Fibroblast of upper back skin (primary cell): ENCODE data around the gene PITX1.

Experiments used
- DNase-seq: peaks from one replicate; pipeline ENCODE4 v3.0.0-alpha.2; 2013

Gene PITX1

DNA sequence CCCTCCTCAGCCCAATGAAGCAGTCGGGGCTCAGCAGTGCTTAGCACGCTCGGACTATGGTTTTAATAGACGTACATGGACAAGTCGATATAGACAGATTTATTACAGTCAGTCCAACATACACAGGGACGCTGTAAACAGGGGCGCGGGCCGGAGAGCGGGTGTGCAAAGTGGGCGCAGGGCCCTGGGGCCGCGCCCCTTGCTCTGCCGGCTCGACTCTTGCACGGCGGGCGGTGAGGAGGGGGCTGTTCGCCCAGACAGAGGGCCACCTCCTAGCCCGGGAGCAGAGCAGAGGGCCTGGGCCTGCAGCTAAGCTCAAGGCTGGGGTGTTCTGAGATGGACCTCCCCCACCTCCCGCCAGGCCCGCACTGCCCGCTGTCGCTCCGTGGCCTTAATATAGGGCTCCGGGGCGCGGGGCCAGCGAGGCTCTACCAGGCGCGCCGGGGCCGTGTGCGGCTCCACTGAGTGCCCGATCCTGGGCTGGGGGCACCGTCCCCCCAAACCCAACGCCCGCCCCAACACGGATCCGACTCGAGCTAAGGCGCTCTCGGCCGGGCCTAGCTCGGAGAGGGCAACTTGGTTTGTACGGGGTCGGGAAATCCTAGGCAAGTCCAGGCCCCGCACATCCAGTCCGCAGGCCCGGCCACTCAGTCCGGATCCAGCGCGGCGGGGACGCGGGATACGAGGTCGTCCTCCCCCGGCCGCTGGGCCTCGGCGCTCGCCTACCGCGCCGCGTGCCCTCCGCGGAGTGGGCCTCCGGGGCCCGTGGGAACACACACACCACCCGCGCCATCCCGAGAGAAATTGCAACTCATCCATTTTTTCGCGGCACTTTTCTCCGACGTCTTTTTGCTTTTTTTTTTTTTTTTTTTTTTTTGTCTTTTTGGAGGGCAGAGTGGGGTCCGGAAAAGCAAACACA, 6.1 kb downstream of the PITX1 start:
- no peak for DNase-seq

DNA sequence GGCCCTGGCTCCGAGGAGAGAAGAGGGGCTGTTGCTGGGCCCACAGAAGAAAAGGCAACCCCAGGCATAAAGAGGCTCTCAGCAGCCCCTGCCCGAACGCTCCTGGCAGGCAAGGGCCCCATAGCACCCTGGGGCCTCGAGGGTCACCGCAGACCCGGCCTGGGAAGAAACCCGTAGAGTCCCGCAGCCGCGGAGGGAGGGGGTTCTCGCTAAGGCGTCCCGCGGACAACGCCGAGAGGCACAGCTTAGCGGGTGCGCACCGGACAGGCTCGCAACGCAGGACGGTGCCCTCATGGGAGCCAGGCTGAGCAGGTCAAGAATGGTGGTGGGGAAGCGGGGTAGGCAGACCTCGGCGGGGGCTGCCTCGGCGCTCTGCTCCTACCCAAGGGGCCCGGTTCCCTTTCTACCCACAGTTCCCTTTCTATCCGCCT, 6.7 kb downstream of the PITX1 start:
- no peak for DNase-seq

DNA sequence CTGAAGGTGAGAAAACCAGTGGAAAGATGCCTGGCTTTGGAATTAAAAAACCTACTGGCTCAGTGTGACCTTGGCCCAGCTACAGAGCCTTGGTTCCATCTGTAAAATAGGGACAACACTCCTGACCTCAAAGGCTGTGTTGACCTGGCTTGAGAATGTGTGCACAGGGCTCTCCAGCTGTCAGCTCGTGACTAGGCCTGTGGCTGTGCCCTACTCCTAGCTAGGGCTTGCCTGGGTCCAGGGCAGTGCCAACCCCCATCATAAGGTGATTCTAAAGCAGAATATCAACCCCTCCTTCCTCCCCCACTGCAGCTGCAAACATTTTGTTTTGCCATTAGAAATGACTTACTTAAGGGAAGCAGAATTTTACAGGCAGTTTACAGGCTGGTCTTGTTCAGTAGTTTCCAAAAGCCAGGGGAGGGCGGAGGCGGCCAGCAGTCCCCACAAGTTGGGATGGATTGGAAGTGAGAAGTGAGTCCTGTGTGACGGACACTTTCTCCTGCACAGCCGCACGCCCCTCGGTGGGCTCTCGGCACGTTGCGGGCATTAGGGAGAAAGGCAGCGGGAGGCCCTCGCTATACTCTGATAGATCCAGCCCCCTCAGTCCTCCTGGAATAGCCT, 7.3 kb downstream of the PITX1 start:
- no peak for DNase-seq

DNA sequence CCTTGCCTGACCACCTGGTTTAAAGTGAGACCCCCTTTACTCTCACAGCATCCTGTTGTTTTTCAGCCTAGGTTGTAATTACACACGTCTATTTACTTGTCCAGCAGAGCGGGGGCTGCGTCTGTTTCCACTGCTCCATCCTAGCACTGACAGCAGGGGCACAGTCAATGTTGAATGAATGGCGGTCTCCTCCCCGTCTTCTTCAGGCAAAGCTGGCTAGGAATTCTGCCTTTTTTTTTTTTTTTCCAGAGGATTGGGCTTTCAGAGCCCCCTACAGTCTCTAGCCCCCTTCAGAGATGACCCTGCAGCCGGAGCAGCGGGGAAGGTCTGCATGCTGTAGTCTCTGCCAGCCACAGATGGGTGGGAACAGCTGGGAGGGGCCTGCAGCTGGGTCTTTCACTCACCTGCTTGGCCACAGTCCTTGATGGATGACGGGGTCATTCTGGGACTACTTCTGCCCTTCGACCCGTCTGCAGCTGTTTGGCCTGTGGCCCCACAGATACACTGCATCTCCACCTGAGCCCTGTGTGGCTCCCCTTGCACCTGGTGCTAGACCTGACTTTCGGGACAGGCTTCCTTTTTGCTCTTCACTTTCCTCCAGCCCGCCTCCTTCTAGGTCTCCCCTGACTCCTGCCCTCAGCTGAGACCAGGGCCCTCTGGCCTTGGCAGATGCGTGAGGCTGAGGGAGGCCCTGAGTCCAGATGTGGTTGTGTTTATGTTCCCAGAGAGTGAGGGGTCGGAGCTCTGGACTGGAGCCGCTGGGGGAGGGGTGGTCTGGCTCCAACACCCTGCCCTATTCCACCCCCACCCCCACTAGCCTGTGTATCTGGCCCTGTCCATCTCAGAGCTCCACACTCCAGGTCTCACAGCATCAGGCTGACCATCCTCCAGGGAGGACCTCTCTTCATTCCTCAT, 8.0 kb downstream of the PITX1 start:
- DNase-seq: no peak

DNA sequence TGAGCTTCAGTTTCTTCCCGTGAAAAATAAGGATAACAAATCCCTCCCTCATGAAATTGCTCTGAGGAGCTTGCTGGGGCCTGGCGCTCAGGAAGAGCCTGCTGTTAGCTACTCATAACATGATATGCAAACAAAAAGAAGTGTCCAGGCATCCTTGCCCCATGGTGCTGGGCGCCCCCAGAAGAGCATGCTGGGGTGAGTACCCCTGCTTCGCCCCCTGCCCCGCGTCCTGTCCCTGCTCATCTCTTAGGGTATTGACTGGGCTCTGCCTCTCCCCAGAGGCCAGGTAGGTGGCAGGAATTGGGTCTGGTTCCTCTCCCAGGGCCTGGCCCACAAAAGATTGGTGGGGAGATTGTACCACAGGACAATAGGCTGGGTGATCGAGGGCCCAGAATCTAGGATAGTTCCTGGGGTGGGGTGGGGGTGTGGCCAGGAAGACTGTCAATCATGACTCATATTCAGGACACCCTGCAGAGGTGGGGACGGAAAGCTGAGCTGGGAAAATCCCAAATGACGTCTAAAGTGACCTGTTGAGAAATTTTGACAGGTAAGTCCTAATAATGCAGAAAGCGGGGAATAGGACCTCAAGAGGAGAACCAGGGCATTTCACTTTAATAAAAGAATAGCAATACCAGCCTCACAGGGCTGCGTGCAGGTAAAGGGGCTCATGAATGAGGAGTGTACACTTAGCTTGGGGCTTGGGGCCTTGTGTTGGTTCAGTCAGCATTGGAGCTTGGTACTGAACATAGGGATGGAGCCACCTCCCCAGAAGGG, 8.9 kb downstream of the PITX1 start:
- DNase-seq: no peak

DNA sequence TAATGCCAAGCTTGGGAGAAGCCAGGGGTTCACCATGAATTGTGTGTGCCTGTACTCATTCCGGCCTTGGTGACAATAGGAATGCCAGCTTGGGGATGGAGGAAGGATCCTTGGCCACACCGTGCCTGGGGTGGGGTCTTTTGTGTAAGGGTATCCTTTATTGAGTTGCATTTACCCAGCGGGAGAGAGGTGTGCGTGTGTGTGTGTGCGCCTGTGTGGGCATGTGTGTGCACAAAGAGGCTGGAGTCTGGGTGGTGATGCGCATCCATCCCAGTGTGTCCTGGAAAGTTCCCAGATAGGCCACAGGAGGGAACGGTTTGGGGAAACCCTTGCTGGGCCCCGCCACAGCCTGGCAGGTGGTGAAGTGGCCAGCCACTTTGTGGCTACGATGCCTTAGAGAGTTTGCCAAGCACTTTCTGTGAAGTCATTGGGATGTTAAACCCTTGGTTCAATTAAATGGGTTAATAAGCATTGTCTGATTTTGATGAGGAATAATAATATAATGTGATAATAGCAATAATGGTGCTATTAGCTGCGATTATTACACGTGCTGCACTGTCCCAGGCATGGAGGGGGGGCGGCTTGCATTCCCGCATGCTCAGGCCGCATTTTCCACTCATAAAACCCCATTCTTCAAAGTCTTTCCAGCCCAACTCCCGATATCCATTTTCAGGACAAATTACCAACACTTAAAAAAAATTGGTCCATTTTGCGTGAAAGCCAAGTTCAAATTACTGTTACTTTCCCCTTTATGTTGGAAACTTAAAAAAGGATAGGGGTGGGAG, 13.7 kb downstream of the PITX1 start:
- DNase-seq: no peak

DNA sequence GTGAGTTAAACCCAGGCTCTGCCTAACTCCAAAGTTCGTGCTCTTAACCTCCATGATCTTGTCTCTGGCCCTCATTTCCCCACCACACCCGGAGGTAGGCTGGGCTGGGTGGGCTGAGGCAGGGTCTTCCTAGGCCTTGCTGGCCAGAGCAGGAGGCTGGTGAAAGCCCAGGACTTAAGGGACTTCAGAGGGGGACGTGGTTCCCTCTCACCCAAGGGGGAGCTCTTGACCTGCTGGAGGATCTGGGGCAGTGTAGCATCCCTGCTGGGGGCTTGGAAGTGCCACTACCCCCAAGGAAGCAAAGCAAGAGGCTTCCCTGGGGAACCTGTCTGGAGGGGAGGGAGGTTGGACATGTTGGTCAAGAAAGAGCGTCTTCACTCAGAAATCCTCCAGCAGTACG, 14.7 kb downstream of the PITX1 start:
- DNase-seq: no peak

DNA sequence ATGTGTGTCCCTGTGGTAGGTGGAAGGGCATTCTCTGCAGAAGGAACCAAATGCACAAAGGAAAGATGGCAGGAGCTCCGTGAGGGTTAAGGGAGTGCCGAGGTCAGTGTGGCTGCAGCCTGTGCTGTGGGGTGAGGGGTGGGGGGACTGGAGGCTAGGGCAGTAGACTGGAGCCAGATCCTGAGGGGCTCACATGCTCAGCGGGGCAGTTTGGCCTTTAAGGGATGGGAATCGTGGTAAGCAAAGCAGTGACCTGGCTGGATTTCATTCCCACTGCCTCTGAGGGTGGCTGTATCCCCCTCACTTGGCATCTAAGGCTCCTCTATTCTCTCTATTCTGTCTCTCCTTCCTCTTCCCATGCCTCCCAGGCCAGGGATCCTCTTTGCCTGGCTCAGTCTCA, 15.6 kb downstream of the PITX1 start:
- no peak for DNase-seq

DNA sequence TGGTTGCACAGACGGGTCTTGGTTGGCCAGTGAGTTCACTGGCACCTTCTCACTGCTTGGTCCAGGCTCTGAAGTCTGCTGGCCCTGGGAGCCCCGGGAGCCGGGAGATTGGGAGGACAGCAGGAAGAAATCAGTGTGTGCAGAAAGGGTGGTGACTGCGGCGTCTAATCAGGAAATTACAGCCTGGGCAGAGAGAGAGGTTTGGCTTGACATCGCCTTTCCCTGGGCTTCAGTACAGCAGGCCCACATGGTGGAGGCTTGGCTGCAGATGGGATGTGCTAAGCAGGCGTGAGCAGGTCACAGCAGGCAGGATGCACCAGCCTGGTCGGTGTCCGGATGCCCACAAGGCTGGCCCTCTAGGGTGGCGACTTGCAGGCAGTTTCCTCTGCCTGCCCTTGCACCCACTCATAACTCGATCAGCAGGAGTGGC, 17.2 kb downstream of the PITX1 start:
- no peak for DNase-seq

DNA sequence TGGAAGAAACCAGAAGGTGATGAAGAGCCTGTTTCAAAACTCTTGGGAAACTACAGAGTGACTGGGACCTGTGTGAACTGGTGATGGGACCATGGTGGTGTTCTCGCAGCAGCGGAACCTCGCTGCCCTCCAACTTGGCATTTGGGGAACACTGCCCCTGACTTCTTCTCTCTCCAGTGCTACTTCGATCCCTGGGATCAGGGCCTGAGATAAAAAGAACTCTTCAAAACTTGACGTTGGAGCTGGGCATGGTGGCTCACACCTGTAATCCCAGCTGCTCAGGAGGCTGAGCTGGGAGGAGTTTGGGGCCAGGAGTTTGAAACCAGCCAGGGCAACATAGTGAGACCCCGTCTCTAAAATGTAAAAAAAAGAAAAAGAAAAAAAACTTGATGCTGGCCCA, 18.1 kb downstream of the PITX1 start:
- no peak for DNase-seq

DNA sequence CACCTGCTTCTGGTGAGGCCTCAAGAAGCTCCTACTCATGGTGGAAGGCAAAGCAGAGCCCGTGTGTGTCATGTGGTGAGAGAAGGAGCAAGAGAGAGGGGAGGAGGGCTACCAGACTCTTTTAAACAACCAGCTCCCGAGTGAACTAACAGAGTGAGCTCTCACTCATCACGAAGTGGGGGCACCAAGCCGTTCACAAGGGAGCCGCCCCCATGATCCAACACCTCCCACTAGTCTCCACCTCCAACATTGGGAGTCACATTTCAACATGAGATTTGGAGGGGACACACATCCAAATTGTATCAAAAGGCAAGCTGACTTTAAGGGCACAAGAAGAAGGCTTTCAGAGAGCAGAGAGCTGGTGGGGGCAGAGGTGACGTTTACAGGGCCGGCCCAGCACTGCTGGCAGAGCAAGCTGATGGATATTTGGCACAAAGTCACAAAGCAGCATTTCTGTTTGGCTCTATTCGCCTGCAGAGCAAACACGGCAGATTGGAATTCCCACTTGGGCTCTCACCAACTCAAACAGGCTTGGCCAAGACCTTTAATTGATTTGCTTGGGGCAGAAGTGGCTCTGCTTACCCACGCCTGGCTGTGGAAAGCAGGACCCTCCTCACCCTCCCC, 20.0 kb downstream of the PITX1 start:
- DNase-seq: no peak

DNA sequence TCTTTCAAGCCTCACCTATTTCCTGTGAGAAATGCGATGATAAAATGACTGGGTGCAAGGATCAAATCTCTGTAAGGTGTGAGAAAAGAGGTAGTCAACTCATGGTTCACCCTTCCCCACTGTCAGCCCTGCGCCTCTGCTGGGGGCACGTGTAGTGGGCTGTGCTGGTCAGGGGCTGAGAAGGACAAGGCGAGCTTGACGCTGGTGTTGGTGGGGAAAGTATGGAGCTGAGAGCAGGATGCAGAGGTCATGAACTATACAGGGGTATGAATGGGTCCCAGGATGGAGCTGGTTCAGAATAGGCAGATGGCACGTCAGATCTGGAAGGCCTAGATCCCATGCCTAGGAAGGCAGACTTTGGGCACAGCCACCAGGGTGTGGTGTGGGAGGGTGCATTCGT, 20.6 kb downstream of the PITX1 start:
- DNase-seq: no peak

DNA sequence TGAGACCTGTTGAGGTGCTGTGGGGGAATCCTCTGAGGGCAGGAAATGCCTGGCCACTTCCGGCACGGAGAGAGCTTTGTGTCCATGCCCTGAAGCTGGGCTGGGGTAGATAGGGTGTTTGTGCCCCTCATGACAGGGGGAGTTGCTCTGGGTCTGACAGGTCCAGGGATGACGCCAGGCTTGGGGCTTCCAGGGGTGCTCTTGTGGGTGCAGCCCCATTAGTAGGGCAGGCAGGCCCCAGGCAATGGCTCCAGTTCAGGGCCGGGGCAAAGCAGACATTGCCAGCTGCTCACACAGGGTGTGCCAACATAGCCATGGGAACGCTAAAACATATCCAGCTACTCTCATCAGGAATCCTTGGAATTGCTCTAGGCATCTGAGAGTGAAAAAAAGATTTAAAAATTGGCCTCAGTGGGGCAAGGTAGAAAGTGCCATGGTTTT, 21.1 kb downstream of the PITX1 start:
- no peak for DNase-seq

DNA sequence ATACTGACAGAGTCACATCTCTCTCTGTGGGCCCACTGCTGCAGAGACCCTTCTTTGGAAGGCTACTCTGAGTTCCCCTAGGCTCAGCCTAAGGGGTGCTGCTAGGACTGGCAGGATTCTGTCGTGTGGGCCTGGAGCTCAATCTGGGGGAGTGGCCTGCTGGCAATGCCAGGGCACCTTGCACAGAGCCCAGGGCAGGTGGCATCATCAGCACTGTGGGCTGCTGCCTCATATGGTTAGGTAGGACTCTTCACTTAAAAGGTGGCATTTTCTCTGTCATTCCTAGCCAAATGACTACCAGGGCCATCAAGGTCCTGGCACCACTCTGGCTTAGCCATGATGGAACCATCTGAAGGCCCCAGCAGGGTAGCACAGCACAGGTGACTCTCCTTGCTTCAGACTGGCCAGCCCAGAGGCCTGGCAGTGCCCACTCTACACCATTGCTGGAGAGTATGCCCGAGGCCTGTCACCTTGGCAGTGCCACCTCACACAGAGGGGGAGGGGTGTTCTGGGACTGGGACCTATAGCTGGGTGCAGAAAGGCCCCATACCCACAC, 21.9 kb downstream of the PITX1 start:
- DNase-seq: no peak

DNA sequence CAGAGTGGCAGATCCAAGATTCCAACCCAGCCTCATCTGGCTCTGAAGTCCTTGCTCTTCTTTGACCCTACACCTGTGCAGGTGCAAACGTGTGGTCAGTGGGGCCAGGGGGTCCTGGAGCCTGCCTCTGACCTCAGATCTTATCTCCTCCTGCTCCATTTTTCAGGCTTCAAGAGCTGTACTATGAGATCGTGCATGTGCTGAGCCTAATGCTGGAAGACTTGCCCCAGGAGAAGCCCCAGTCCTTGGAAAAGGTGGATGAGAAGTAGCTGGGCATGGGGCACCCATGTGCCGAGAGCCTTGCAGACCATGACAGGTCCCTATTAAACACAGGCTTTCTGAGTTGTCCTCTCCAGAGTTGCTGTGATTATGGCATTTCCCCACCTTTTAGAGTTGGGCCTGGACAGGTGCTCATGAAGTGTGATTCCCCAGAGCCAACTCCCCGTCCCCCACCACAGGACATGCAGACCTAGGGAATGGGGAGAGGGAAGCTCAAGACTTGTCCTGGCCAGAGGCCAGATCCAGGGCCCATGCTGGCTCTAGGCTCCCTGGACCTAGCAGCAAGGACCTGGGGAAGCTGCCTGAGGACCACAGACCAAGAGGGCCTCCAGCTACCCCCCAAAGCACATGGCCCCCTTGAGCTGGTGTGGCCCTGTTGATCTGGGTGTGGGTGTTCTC, 22.5 kb downstream of the PITX1 start:
- DNase-seq: no peak

DNA sequence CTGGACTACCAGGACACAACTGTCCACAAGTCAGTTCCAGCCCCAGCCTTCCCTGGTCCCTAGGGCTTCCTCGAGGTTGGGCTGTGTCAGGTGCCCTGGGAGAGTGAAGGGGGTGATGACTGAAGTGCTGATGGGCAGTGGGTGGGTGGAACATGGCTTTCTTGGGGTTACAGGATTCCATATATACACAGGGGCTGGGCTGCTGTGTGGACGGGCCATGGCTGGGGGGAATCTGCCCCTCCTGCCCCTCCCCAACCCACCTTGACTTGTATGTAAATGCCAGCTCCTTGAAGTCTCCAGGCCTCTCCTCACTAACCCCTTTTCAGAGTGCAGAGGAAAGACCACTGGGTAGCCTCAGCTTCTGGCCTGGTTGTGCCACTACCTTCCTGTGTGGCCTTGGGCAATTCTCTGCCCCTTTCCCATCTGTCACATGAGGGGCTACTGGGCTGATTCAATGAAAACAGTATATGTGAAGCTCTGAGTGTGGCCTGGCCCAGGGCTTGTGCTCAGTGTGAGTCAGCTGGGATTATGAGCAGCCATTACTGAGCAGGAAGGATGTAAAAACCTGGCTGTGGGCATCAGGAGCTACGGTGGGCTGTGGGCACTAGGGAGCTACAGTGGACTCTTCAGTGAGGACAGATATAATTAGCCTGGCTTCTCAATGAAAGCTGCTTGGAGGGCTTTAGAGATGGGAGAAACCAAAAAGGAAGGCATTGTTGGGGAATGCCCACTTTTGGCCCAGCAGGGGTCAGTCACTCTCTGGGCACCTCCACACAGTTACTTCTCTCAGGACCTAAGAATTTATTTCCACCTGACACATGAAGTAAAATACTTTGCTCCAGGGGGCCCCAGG, 23.3 kb downstream of the PITX1 start:
- DNase-seq: no peak

DNA sequence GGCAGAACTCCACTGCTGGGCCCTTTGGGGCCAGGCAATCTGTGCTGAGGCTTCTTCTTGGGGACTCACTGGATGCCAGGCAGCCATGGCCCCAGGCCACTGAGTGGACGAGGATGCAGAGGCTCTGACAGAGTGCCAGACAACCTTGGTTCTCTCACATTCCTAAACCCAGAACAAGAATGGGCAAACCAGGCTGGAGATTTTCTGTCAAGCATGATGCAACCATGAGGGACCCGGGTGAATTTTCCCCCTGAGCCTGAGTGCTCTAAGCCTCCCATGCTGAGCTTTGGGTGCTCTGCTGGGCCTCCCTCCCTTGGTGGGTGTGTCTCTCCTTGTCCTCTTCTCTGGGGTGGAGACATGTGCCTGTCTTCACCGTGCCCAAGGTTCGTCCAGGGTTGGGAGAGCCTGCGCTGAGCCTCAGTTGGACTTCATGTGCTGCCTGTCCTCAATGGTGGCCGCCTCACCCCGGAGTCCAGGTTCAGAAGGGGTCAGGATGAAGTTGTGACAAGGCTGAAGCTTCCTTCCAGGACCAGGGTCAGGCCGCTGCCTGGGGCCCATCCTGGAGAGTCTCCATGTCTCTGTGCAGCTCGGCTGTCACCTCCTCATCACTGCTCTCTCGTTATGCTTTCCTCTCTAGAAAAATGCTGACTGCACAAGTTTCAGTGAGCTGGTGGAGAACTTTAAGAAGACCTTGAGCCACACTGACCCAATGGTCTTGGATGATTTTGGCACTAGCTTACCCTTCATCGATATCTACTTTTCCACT, 24.1 kb downstream of the PITX1 start:
- DNase-seq: no peak

DNA sequence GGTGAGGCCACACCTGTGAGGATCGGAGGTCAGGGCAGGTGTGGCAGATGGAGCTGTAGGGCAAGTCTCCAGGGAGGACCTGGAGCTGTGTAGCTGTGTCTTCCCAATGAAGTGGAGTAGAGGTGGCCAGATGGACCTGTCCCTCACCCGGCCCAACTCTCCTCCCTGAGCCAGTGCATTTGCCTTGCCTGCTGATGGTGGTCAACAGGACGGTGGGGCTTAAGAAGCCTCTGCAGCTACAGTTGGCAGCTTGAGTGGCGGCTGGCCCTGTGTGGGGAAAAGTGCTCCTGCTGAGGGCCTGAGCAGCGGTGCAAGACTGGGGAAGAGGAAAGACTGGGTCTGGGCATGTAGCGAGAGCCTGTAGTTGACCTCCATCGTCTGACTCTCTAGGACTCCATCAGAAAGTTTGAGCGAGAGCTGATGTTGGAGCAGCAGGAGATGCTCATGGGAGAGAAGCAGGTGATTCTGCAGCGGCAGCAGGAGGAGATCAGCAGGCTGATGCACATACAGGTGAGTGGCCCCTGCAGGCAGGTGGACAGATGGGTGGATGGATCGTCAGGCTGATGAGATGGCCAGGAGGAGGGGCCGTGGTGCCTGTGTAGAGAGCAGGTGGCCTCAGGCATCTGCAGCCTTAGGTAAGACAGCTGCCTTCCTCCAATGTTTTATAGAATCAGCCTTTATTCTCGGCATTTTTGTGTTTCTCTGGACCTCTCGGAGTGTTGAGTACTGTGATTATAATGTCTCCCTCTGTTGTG, 24.9 kb downstream of the PITX1 start:
- no peak for DNase-seq
